GM19239 (cell line): ENCODE data around the gene TMOD3.
"Not testable (repeated sequence)": the region's sequence is repeated elsewhere in the genome, so short reads cannot be mapped to it uniquely, and the experiment has no call there.

Experiments used
- DNase-seq: peaks from one replicate; pipeline ENCODE4 v3.0.0; 2011; ENCODE audit warnings: low spot score; ENCODE audit not compliant: insufficient read length
- FAIRE-seq: peaks from 2 replicates; lab custom pipeline; 2011; peaks lifted over from hg19 to GRCh38; lab: Jason Lieb, UNC

The TMOD3 gene

GRCh38 chr15:51829376-51830275, at the start of gene TMOD3:
TMOD3 (plus strand) TSS chr15:51829653; CDS start chr15:51862885, 33,232 bp downstream.
- peak; percentile 93 for FAIRE-seq

GRCh38 chr15:51780636-51781035, 48.8 kb upstream of the TMOD3 start:
- no peak for FAIRE-seq

More at GRCh38 chr15:51829376-51830275, at the start of gene TMOD3:
- DNase-seq, result peak; percentile 88

GRCh38 chr15:51781506-51781905, 47.9 kb upstream of the TMOD3 start:
- DNase-seq (no peak), FAIRE-seq (no peak)

More at GRCh38 chr15:51780636-51781035, 48.8 kb upstream of the TMOD3 start:
- DNase-seq, result no peak

GRCh38 chr15:51782357-51782896, 47.0 kb upstream of the TMOD3 start:
- DNase-seq (no peak), FAIRE-seq (no peak)

- FAIRE-seq, result no peak
- DNase-seq, result no peak
Measured at GRCh38 chr15:51783967-51784366, 45.5 kb upstream of the TMOD3 start.

GRCh38 chr15:51787130-51787529, 42.3 kb upstream of the TMOD3 start:
- FAIRE-seq, DNase-seq: not testable (repeated sequence)

- DNase-seq, FAIRE-seq: not testable (repeated sequence)
Measured at GRCh38 chr15:51792474-51792873, 37.0 kb upstream of the TMOD3 start.

- FAIRE-seq (no peak), DNase-seq (no peak)
Measured at GRCh38 chr15:51793521-51794305, 35.7 kb upstream of the TMOD3 start.

GRCh38 chr15:51796847-51797401, 32.5 kb upstream of the TMOD3 start:
- DNase-seq (no peak), FAIRE-seq (no peak)

- DNase-seq (no peak), FAIRE-seq (no peak)
Measured at GRCh38 chr15:51798281-51798680, 31.2 kb upstream of the TMOD3 start.

GRCh38 chr15:51799282-51800252, 29.9 kb upstream of the TMOD3 start:
- no peak for FAIRE-seq
- no peak for DNase-seq

- no peak for FAIRE-seq
- DNase-seq, result no peak
Measured at GRCh38 chr15:51801391-51801835, 28.0 kb upstream of the TMOD3 start.

- FAIRE-seq, result no peak
Measured at GRCh38 chr15:51802593-51802992, 26.9 kb upstream of the TMOD3 start.

GRCh38 chr15:51803965-51804364, 25.5 kb upstream of the TMOD3 start:
- no peak for FAIRE-seq

More at GRCh38 chr15:51802593-51802992, 26.9 kb upstream of the TMOD3 start:
- DNase-seq, result no peak

GRCh38 chr15:51806123-51806522, 23.3 kb upstream of the TMOD3 start:
- FAIRE-seq (no peak), DNase-seq (no peak)

More at GRCh38 chr15:51803965-51804364, 25.5 kb upstream of the TMOD3 start:
- DNase-seq, result no peak

GRCh38 chr15:51809457-51809856, 20.0 kb upstream of the TMOD3 start:
- DNase-seq (no peak), FAIRE-seq (no peak)

- DNase-seq (no peak), FAIRE-seq (no peak)
Measured at GRCh38 chr15:51812598-51812997, 16.9 kb upstream of the TMOD3 start.

GRCh38 chr15:51814606-51815005, 14.8 kb upstream of the TMOD3 start:
- FAIRE-seq (no peak), DNase-seq (no peak)

GRCh38 chr15:51816611-51817010, 12.8 kb upstream of the TMOD3 start:
- DNase-seq (no peak), FAIRE-seq (no peak)
